Measurements from ENCODE around the gene COL23A1. TPM values are rescaled to one million over a fixed set of nuclear protein-coding genes. Genes with fewer than 3 reads are reported as not detected.

COL23A1 gene
- total and polyA plus RNA-seq, 2 experiments from 2014 or later: 4.8 to 8.2 TPM

DNA sequence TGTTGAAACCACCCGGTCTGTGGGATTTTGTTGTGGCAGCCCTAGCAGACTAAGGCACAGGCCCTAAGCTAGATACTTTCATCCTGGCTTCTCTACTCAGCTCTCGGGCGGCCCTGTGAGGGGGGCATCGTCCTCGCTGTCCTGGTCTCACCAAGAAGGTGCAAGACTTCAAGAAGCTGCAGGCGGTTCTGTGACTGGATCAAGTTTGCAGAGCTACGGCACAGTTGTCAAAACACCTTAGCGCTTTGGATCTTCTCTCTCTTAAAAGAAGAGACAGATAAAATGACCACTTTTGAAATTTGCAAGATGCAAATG, 238.2 kb downstream of the COL23A1 start:
- TF ChIP-seq EZH2phosphoT487 (IDR thresholded peaks at IDR 0.05; ENCODE audit: unreplicated experiment) (no peak), ZNF462 (CRISPR knock-in tag; IDR thresholded peaks at IDR 0.05) (no peak), POLR2AphosphoS5 (IDR thresholded peaks at IDR 0.05; ENCODE audit: low read depth) (no peak), JUNB (IDR thresholded peaks at IDR 0.05; ENCODE audit: unreplicated experiment) (no peak), ZNF331 (CRISPR knock-in tag; IDR thresholded peaks at IDR 0.05; ENCODE audit: low read depth) (no peak), ZNF114 (CRISPR knock-in tag; IDR thresholded peaks at IDR 0.05) (no peak), EZH2 (IDR thresholded peaks at IDR 0.05; ENCODE audit: low read depth, unreplicated experiment) (no peak), STAT1 (IDR thresholded peaks at IDR 0.05; ENCODE audit: unreplicated experiment) (no peak), NANOG (IDR thresholded peaks at IDR 0.05; ENCODE audit: borderline replicate concordance) (no peak), ETS1 (IDR thresholded peaks at IDR 0.05) (no peak), CREB1 (CRISPR knock-in tag; IDR thresholded peaks at IDR 0.05; ENCODE audit: low read depth) (no peak)
- TF ChIP-seq, protein P1, sequence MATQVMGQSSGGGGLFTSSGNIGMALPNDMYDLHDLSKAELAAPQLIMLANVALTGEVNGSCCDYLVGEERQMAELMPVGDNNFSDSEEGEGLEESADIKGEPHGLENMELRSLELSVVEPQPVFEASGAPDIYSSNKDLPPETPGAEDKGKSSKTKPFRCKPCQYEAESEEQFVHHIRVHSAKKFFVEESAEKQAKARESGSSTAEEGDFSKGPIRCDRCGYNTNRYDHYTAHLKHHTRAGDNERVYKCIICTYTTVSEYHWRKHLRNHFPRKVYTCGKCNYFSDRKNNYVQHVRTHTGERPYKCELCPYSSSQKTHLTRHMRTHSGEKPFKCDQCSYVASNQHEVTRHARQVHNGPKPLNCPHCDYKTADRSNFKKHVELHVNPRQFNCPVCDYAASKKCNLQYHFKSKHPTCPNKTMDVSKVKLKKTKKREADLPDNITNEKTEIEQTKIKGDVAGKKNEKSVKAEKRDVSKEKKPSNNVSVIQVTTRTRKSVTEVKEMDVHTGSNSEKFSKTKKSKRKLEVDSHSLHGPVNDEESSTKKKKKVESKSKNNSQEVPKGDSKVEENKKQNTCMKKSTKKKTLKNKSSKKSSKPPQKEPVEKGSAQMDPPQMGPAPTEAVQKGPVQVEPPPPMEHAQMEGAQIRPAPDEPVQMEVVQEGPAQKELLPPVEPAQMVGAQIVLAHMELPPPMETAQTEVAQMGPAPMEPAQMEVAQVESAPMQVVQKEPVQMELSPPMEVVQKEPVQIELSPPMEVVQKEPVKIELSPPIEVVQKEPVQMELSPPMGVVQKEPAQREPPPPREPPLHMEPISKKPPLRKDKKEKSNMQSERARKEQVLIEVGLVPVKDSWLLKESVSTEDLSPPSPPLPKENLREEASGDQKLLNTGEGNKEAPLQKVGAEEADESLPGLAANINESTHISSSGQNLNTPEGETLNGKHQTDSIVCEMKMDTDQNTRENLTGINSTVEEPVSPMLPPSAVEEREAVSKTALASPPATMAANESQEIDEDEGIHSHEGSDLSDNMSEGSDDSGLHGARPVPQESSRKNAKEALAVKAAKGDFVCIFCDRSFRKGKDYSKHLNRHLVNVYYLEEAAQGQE (IDR thresholded peaks at IDR 0.05; ENCODE audit: unreplicated experiment): no peak
- TF ChIP-seq, protein P2, sequence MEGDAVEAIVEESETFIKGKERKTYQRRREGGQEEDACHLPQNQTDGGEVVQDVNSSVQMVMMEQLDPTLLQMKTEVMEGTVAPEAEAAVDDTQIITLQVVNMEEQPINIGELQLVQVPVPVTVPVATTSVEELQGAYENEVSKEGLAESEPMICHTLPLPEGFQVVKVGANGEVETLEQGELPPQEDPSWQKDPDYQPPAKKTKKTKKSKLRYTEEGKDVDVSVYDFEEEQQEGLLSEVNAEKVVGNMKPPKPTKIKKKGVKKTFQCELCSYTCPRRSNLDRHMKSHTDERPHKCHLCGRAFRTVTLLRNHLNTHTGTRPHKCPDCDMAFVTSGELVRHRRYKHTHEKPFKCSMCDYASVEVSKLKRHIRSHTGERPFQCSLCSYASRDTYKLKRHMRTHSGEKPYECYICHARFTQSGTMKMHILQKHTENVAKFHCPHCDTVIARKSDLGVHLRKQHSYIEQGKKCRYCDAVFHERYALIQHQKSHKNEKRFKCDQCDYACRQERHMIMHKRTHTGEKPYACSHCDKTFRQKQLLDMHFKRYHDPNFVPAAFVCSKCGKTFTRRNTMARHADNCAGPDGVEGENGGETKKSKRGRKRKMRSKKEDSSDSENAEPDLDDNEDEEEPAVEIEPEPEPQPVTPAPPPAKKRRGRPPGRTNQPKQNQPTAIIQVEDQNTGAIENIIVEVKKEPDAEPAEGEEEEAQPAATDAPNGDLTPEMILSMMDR (conservative IDR thresholded peaks at IDR 0.05; ENCODE audit: low read depth in 2 of 2): no peak
- Histone ChIP-seq H3K27ac (ENCODE audit: low read depth) (no peak overlapping the region), H3K27me3 (ENCODE audit: insufficient read depth) (no peaks in the 10 kb centered on the region), H3K4me1 (ENCODE audit: insufficient read depth) (peaks cover 12% of the 10 kb centered on the region), H3F3A (replicated peaks; ENCODE audit: low read depth) (no peaks in the 10 kb centered on the region), H3K4me2 (no peak overlapping the region), H3K79me2 (replicated peaks; ENCODE audit: insufficient read depth) (no peaks in the 10 kb centered on the region), H3K4me3 (no peak overlapping the region), H3K36me3 (ENCODE audit: insufficient read depth) (no peaks in the 10 kb centered on the region), H4K20me1 (replicated peaks; ENCODE audit: insufficient read depth) (no peaks in the 10 kb centered on the region), H3K9me2 (ENCODE audit: insufficient read depth) (no peaks in the 10 kb centered on the region), H2AFZ (no peak overlapping the region)
- ATAC-seq (no peak), DNase-seq (ENCODE audit: low spot score) (no peak)
- H3K27me3 Mint-ChIP-seq (ENCODE audit: insufficient read depth, low read depth, poor library complexity): peaks cover 10% of the 10 kb centered on the region
- H3K9me3 Mint-ChIP-seq: no peaks in the 10 kb centered on the region
- no peak overlapping the region for H3K4me3 Mint-ChIP-seq
- no peak overlapping the region for H3K27ac Mint-ChIP-seq
- no peaks in the 10 kb centered on the region for H3K36me3 Mint-ChIP-seq (ENCODE audit: low read depth)
- H3K4me1 Mint-ChIP-seq: peaks cover 53% of the 10 kb centered on the region

Measured in GM23338 (cell line).